Ishikawa (cell line): Measurements from ENCODE around the gene ULK4.

Experiments
- CREB1 ChIP-seq: IDR thresholded peaks from 2 replicates; pipeline ENCODE4 v1.6.1; 2012; ENCODE audit warnings: low read depth
- EP300 ChIP-seq: IDR thresholded peaks from 2 replicates; pipeline ENCODE4 v1.6.1; 2012; ENCODE audit warnings: borderline replicate concordance
- FOXM1 ChIP-seq: IDR thresholded peaks from 2 replicates; pipeline ENCODE4 v1.6.1; 2012; ENCODE audit warnings: low read depth, borderline replicate concordance
- NFIC ChIP-seq: IDR thresholded peaks from 2 replicates; pipeline ENCODE4 v1.6.1; 2012
- RAD21 ChIP-seq: IDR thresholded peaks from 2 replicates; pipeline ENCODE4 v1.6.1; 2012; ENCODE audit warnings: low read depth

- TF ChIP-seq CREB1 (no peak), NFIC (no peak), EP300 (no peak), FOXM1 (no peak), RAD21 (no peak)
These were observed 634.2 kb downstream of the ULK4 start for GRCh38 chr3:41327718-41328117.
